IMR-90 (cell line): ENCODE results near the gene NOVA2.

Experiments
- BHLHE40 ChIP-seq: fragments of 150-350 bp; IDR thresholded peaks from 2 replicates; pipeline ENCODE4 v1.6.1; 2016; ENCODE audit warnings: mild to moderate bottlenecking, low read depth, low read length
- CHD1 ChIP-seq: IDR thresholded peaks from 2 replicates; pipeline ENCODE4 v1.6.1; 2012; ENCODE audit warnings: low read depth, low read length, improper control_type of control experiment
- POLR2A ChIP-seq: IDR thresholded peaks from 2 replicates; pipeline ENCODE4 v1.6.1; 2012; ENCODE audit warnings: mild to moderate bottlenecking, low read depth, low read length
- TF ChIP-seq, protein P1 (sequence below): conservative IDR thresholded peaks from 2 replicates; pipeline ENCODE4 v1.5.1; 2012; ENCODE audit warnings: mild to moderate bottlenecking, low read depth, low read length, improper control_type of control experiment
- TF ChIP-seq, protein P2 (sequence below): fragments of 150-350 bp; IDR thresholded peaks from 2 replicates; pipeline ENCODE4 v1.6.1; 2017; ENCODE audit warnings: mild to moderate bottlenecking, antibody characterized with exemption, low read length, low read depth

DNA sequence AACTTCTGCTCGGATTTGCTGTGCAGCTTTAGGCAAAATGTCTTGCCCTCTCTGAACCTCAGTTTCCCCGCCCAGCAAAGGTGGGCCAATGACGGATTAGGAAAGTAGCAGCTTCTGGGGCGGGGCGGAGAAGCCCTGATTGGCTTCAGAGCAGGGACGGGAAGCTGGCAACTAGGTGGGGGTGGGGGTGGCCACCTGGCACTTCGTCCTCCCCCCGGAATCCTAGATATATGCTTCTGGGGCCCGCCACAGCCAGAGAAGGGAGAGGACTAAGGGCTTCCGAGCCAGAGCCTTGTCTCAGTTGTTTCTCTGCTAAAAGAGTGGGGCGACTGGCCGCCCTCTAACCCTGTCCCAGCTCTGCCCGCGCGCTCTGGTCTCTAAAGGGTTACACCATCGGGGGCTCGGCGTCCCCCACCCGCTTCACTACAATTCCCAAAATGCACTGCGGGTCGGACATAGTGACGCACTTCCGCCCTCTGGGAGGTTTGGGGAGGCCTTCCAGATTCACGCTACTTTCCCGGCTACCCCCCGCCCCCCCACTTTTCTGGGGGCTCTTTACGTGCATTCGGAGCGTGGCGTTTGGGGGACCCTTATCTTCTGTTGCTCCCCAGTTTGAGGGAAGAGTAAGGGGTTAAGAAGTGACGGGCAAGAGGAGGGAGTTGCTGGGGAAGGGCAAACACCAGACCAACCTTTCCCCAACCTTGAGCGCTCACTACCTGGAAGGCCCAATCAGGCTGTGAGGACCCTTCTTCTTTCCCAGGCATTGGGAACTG, 87.1 kb downstream of the NOVA2 start:
- TF ChIP-seq, protein P1, sequence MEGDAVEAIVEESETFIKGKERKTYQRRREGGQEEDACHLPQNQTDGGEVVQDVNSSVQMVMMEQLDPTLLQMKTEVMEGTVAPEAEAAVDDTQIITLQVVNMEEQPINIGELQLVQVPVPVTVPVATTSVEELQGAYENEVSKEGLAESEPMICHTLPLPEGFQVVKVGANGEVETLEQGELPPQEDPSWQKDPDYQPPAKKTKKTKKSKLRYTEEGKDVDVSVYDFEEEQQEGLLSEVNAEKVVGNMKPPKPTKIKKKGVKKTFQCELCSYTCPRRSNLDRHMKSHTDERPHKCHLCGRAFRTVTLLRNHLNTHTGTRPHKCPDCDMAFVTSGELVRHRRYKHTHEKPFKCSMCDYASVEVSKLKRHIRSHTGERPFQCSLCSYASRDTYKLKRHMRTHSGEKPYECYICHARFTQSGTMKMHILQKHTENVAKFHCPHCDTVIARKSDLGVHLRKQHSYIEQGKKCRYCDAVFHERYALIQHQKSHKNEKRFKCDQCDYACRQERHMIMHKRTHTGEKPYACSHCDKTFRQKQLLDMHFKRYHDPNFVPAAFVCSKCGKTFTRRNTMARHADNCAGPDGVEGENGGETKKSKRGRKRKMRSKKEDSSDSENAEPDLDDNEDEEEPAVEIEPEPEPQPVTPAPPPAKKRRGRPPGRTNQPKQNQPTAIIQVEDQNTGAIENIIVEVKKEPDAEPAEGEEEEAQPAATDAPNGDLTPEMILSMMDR, result no peak
- TF ChIP-seq CHD1 (peak; percentile 76), POLR2A (peak; percentile 30; the same call in 1 of the 2 replicates), BHLHE40 (no peak)
- TF ChIP-seq, protein P2, sequence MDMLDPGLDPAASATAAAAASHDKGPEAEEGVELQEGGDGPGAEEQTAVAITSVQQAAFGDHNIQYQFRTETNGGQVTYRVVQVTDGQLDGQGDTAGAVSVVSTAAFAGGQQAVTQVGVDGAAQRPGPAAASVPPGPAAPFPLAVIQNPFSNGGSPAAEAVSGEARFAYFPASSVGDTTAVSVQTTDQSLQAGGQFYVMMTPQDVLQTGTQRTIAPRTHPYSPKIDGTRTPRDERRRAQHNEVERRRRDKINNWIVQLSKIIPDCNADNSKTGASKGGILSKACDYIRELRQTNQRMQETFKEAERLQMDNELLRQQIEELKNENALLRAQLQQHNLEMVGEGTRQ, result no peak
